CD4-positive, alpha-beta memory T cell (primary cell): ENCODE results near the gene LARP7. TPM values are rescaled to one million over a fixed set of nuclear protein-coding genes. Genes with fewer than 3 reads are reported as not detected.
A peak's percentile ranks its signal among the peaks of the same experiment; 100 is the strongest.
"Not testable (repeated sequence)": the region's sequence is repeated elsewhere in the genome, so short reads cannot be mapped to it uniquely, and the experiment has no call there.

Experiments
- CTCF ChIA-PET: fragments of 350-600 bp; sonication (Branson Sonifier 250); formaldehyde crosslinking; loops from one replicate; lab custom pipeline; 2021; ENCODE audit warnings: inconsistent platforms; ENCODE audit not compliant: partially characterized antibody; lab: Charles Lee
- POLR2A ChIA-PET: fragments of 350-600 bp; sonication (Branson Sonifier 250); formaldehyde crosslinking; loops from one replicate; lab custom pipeline; 2021; ENCODE audit not compliant: partially characterized antibody; lab: Charles Lee
- DNase-seq, 5 donors: peaks; one replicate each; pipeline versions ENCODE4 v3.0.0 to v3.0.0-alpha.2; 2020 to 2022; ENCODE audit warnings: mixed read lengths in 1 of 5
- H3K27ac ChIP-seq: one replicate; pipeline ENCODE4 v1.7.0; 2013; ENCODE audit warnings: low read depth, low read length
- H3K27me3 ChIP-seq: 2 replicates; pipeline ENCODE4 v1.7.0; 2013; ENCODE audit warnings: mild to moderate bottlenecking, low read length, moderate library complexity; ENCODE audit not compliant: insufficient read depth
- H3K36me3 ChIP-seq: 2 replicates; pipeline ENCODE4 v1.7.0; 2013; ENCODE audit warnings: mild to moderate bottlenecking, low read length, moderate library complexity; ENCODE audit not compliant: insufficient read depth
- H3K4me1 ChIP-seq: 2 replicates; pipeline ENCODE4 v1.7.0; 2013; ENCODE audit warnings: mild to moderate bottlenecking, low read length, moderate library complexity; ENCODE audit not compliant: insufficient read depth
- H3K4me3 ChIP-seq, 2 donors: one replicate each; pipeline ENCODE4 v1.7.0; 2013; ENCODE audit warnings: low read length in 2 of 2, mild to moderate bottlenecking in 1 of 2
- H3K9me3 ChIP-seq, 2 donors: one replicate each; pipeline ENCODE4 v1.7.0; 2013; ENCODE audit warnings: low read length in 2 of 2, control low read depth in 1 of 2; ENCODE audit not compliant: control insufficient read depth in 1 of 2
- H3K27ac Mint-ChIP-seq, 7 donors: one replicate each; pipeline ENCODE4 v1.8.0; 2020 to 2021; ENCODE audit warnings: mixed read lengths in 7 of 7, mild to moderate bottlenecking in 6 of 7, inconsistent platforms in 3 of 7, moderate library complexity in 3 of 7
- H3K27me3 Mint-ChIP-seq, 2 donors: one replicate each; pipeline ENCODE4 v1.8.0; 2020 to 2021; ENCODE audit warnings: mixed read lengths in 2 of 2
- H3K36me3 Mint-ChIP-seq, 2 donors: one replicate each; pipeline ENCODE4 v1.8.0; 2020 to 2021; ENCODE audit warnings: mixed read lengths in 2 of 2, inconsistent platforms in 1 of 2, mild to moderate bottlenecking in 1 of 2
- H3K4me1 Mint-ChIP-seq, 4 donors: one replicate each; pipeline ENCODE4 v1.8.0; 2020 to 2021; ENCODE audit warnings: mixed read lengths in 4 of 4, mild to moderate bottlenecking in 1 of 4
- H3K4me3 Mint-ChIP-seq, 8 donors: one replicate each; pipeline ENCODE4 v1.8.0; 2020 to 2021; ENCODE audit warnings: mixed read lengths in 8 of 8, mild to moderate bottlenecking in 7 of 8, moderate library complexity in 6 of 8, inconsistent platforms in 3 of 8
- H3K9me3 Mint-ChIP-seq, 8 donors: one replicate each; pipeline ENCODE4 v1.8.0; 2020 to 2021; ENCODE audit warnings: mixed read lengths in 8 of 8, mild to moderate bottlenecking in 5 of 8, inconsistent platforms in 3 of 8, moderate library complexity in 1 of 8
- intact Hi-C: fragments of 100-400 bp; cut with micrococcal nuclease; formaldehyde crosslinking; loops from one replicate; pipeline ENCODE4 v1.15.1; 2023
- polyA plus RNA-seq, 2 donors: library from polyadenylated mRNA; unstranded; fragments of 300-500 nt; fragmentation: Illumina TruSeq; gene quantifications; one replicate each; pipeline ENCODE4 v1.2.3, GENCODE V29; 2021
- total RNA-seq, 2 experiments: library from RNA; stranded (reverse); gene quantifications; one replicate each; pipeline ENCODE4 v1.2.3, GENCODE V29; 2021

LARP7 gene
- total and polyA plus RNA-seq, 4 experiments from 2014 or later: 22.0 to 47.9 (median 40.6) TPM

DNA sequence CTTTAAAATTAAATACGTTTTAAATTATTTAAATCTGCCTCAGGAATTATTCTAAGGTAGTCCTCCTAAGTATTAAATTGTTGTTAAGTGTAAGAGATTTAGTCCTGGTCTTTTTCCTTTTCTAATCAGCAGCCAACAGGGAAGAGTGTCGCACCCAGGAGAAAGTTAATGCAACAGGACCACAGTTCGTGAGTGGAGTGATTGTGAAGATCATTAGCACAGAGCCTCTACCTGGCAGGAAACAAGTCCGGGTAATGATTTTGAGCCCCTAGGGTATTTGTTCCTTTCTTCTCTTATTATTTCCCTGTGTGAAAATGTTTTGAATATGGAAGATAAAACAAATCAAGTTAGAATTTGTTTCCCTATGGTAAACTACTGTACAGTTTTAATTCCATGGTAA, 13.4 kb downstream of the LARP7 start:
- intact Hi-C loops: no loop called here
- H3K36me3 ChIP-seq: peaks cover 48% of the 10 kb centered on the region
- Mint-ChIP-seq H3K36me3 (peaks cover 29 to 44% of the 10 kb centered on the region in 2 donors), H3K4me1 (no peaks in the 10 kb centered on the region), H3K27ac (no peak overlapping the region), H3K27me3 (no peaks in the 10 kb centered on the region), H3K9me3 (peaks cover 0 to 2% (median 0%) of the 10 kb centered on the region in 8 donors), H3K4me3 (no peak overlapping the region)
- H3K4me1 ChIP-seq: no peaks in the 10 kb centered on the region
- POLR2A ChIA-PET: no interaction called here
- no peaks in the 10 kb centered on the region for H3K9me3 ChIP-seq
- H3K27me3 ChIP-seq: no peaks in the 10 kb centered on the region
- no peak for DNase-seq
- H3K27ac ChIP-seq: no peak overlapping the region
- CTCF ChIA-PET: no interaction called here
- H3K4me3 ChIP-seq: no peak overlapping the region

DNA sequence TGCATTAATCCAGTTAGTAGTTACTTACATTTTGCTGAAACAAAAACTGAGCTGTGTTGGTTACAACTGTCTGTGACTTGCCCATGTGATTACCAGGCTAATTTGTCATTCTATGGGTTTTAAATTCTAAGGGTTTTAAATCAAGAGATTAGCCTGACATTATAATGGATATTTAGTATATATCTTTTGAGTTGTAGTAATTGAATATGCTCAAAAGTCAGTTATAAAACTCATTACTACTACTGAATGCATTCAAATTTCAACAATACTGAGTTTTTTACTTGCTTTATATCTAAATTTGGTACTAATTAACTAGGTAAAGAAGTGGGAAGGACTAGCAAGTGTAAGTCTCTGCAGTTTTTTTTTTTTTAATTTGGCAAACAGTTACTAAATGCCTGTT, 14.7 kb downstream of the LARP7 start:
- H3K4me1 ChIP-seq: no peaks in the 10 kb centered on the region
- peaks cover 47% of the 10 kb centered on the region for H3K36me3 ChIP-seq
- no peak overlapping the region for H3K4me3 ChIP-seq
- ChIA-PET POLR2A (no interaction called here), CTCF (no interaction called here)
- no peaks in the 10 kb centered on the region for H3K4me1 Mint-ChIP-seq
- intact Hi-C loops: no loop called here
- no peak overlapping the region for H3K4me3 Mint-ChIP-seq
- H3K36me3 Mint-ChIP-seq: peaks cover 33 to 46% of the 10 kb centered on the region in 2 donors
- DNase-seq: no peak
- H3K27ac ChIP-seq: no peak overlapping the region
- H3K27me3 Mint-ChIP-seq: no peaks in the 10 kb centered on the region
- H3K27ac Mint-ChIP-seq: no peak overlapping the region
- H3K27me3 ChIP-seq: no peaks in the 10 kb centered on the region
- H3K9me3 ChIP-seq: no peaks in the 10 kb centered on the region
- peaks cover 0 to 2% (median 0%) of the 10 kb centered on the region in 8 donors for H3K9me3 Mint-ChIP-seq

DNA sequence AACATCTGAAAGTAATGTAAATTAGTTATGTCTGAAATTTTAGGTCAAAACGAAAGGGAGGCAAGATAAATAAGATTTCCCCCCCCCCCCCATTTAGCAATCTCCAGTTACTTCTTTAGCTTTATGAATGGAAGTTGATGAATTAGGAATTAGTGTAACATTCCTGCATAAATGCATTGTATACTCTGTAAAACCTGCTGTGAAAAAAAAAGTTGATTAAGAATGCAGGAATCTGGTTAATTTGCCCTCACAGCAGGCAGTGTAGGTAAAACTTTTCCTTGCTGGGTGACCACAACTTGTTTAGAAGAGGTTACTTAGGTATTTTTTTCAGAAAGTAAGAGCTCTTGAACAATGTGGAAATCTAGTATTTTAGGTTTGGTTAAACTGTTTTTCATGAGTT, 15.3 kb downstream of the LARP7 start:
- DNase-seq: no peak
- POLR2A ChIA-PET: interaction anchor here (0.6 kb wide), 1 partner anchor 304 kb away, joined by 3 read pairs; no protein-coding TSS in a partner anchor
- peaks cover 42% of the 10 kb centered on the region for H3K36me3 ChIP-seq
- no peak overlapping the region for H3K27ac ChIP-seq
- H3K4me1 ChIP-seq: no peaks in the 10 kb centered on the region
- CTCF ChIA-PET: no interaction called here
- Mint-ChIP-seq H3K9me3 (no peaks in the 10 kb centered on the region), H3K27me3 (no peaks in the 10 kb centered on the region), H3K4me1 (no peaks in the 10 kb centered on the region), H3K36me3 (peaks cover 28 to 44% of the 10 kb centered on the region in 2 donors), H3K4me3 (no peak overlapping the region), H3K27ac (no peak overlapping the region)
- no peak overlapping the region for H3K4me3 ChIP-seq
- no peaks in the 10 kb centered on the region for H3K9me3 ChIP-seq
- intact Hi-C loops: no loop called here
- H3K27me3 ChIP-seq: no peaks in the 10 kb centered on the region

DNA sequence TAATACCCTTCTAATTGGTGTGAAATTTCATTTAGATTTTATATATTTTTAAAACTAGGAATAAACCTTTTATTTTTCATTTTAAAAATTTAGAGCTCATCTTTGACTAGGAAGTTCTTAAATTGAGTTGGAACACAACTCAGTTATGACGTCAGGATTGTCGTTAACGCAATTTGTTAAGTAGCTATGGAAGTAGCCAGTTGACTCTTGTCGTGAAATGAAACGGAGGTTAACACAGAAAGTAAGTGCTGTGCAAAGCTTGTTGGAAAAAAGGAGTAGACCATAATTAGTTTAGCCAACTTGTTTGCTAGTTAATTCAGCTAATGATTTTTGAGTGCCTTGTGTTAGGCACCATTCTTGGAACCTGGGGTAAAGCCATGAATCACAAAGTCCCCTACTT, 18.3 kb downstream of the LARP7 start:
- peaks cover 33% of the 10 kb centered on the region for H3K36me3 ChIP-seq
- intact Hi-C loops: no loop called here
- H3K27ac ChIP-seq: no peak overlapping the region
- Mint-ChIP-seq H3K4me1 (no peaks in the 10 kb centered on the region), H3K36me3 (peaks cover 32 to 45% of the 10 kb centered on the region in 2 donors), H3K9me3 (no peaks in the 10 kb centered on the region), H3K4me3 (no peak overlapping the region), H3K27ac (peak overlapping the region in 1 of 7 donors; percentile 49), H3K27me3 (no peaks in the 10 kb centered on the region)
- POLR2A ChIA-PET: interaction anchor here (0.6 kb wide), 1 partner anchor 30 kb away, joined by 3 read pairs; no protein-coding TSS in a partner anchor
- H3K4me1 ChIP-seq: no peaks in the 10 kb centered on the region
- CTCF ChIA-PET: interaction anchor here (1.1 to 1.6 kb wide), 2 partner anchors 18 to 110 kb away, joined by 4 to 5 read pairs; no protein-coding TSS in a partner anchor
- H3K9me3 ChIP-seq: no peaks in the 10 kb centered on the region
- H3K27me3 ChIP-seq: no peaks in the 10 kb centered on the region
- no peak for DNase-seq
- no peak overlapping the region for H3K4me3 ChIP-seq

DNA sequence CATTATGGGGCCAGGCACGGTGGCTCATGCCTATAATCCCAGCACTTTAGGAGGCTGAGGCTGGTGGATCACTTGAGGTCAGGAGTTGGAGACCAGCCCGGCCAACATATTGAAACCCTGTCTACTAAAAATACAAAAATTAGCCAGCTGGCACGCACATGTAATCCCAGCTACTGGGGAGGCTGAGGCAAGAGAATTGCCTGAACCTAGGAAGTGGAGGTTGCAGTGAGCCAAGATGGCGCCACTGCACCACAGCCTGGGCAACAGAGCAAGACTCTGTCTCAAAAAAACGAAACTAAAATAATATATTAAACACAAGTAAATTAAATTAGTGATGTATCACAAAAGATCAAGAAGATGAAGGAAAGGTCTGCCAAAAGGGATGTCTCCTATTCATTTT, 19.2 kb downstream of the LARP7 start:
- H3K9me3 ChIP-seq, H3K4me3 ChIP-seq, H3K27me3 ChIP-seq, CTCF ChIA-PET, H3K27me3 Mint-ChIP-seq, H3K27ac Mint-ChIP-seq, H3K27ac ChIP-seq, H3K4me1 ChIP-seq, H3K4me1 Mint-ChIP-seq, H3K4me3 Mint-ChIP-seq, DNase-seq, H3K9me3 Mint-ChIP-seq, intact Hi-C loops, POLR2A ChIA-PET: not testable (repeated sequence)
- peaks cover 30% of the 10 kb centered on the region for H3K36me3 ChIP-seq
- H3K36me3 Mint-ChIP-seq: peaks cover 29 to 42% of the 10 kb centered on the region in 2 donors

DNA sequence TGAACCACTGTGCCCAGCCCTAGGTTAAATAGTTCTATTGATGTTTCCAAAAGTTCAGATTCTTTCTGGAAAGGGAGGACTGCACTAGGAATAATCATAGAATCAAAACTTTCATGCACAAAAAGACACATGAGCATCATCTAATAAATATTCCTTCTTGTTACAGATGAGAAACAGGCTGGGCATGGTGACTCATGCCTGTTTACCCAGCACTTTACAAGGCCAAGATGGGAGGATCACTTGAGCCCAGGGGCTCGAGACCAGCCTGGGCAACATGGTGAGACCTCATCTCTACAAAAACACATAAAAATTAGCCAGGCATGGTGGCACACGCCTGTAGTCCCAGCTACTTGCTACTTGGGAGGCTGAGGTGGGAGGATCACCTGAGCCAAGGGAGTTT, 27.7 kb downstream of the LARP7 start:
- POLR2A ChIA-PET: no interaction called here
- no peak overlapping the region for H3K27ac Mint-ChIP-seq

DNA sequence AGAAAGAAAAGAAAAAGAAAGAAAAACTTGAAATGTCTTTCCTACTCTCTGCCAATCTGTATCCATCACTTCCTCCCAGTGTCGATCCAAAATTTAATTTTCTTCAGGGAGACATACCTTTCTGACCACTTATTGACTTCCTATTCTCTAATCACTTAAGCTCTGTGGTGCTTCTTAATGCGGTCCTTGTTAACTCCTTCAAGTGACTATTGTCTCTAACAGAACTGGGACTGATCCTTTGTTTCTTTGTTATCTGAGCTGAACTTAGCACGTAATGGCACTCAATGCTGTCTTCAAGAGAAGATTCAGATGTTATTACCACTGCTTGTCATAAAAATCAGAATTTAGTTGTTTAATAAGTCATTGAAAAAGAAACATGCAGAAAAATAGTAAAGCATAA, 31.2 kb downstream of the LARP7 start:
- no peaks in the 10 kb centered on the region for H3K4me1 Mint-ChIP-seq
- no peak overlapping the region for H3K27ac ChIP-seq
- no peaks in the 10 kb centered on the region for H3K9me3 ChIP-seq
- POLR2A ChIA-PET: no interaction called here
- H3K4me3 Mint-ChIP-seq: no peak overlapping the region
- H3K27me3 ChIP-seq: no peaks in the 10 kb centered on the region
- CTCF ChIA-PET: no interaction called here
- peaks cover 0 to 1% of the 10 kb centered on the region in 2 donors for H3K36me3 Mint-ChIP-seq
- no peak for DNase-seq
- no peak overlapping the region for H3K4me3 ChIP-seq
- peaks cover 0 to 2% of the 10 kb centered on the region in 2 donors for H3K27me3 Mint-ChIP-seq
- H3K36me3 ChIP-seq: no peaks in the 10 kb centered on the region
- H3K27ac Mint-ChIP-seq: no peak overlapping the region
- intact Hi-C loops: no loop called here
- no peaks in the 10 kb centered on the region for H3K4me1 ChIP-seq
- no peaks in the 10 kb centered on the region for H3K9me3 Mint-ChIP-seq

More for the DNA sequence above, 27.7 kb downstream of the LARP7 start:
- H3K36me3 ChIP-seq: no peaks in the 10 kb centered on the region
- Mint-ChIP-seq H3K4me1 (no peaks in the 10 kb centered on the region), H3K27me3 (peaks cover 0 to 2% of the 10 kb centered on the region in 2 donors), H3K9me3 (no peaks in the 10 kb centered on the region), H3K4me3 (no peak overlapping the region), H3K36me3 (peaks cover 0 to 1% of the 10 kb centered on the region in 2 donors)
- H3K27me3 ChIP-seq: no peaks in the 10 kb centered on the region
- DNase-seq: no peak
- H3K9me3 ChIP-seq: no peaks in the 10 kb centered on the region
- H3K4me3 ChIP-seq: no peak overlapping the region
- no peak overlapping the region for H3K27ac ChIP-seq
- intact Hi-C loops: no loop called here
- CTCF ChIA-PET: no interaction called here
- no peaks in the 10 kb centered on the region for H3K4me1 ChIP-seq
